Duodenal mucosa (tissue), 2 donors: Measurements from ENCODE around the gene TGFBR2.

Experiments
- H3K27ac ChIP-seq: one replicate; pipeline ENCODE4 v1.7.0; 2013; ENCODE audit warnings: low read depth, low read length
- H3K27me3 ChIP-seq, 2 donors: one replicate each; pipeline ENCODE4 v1.7.0; 2013; ENCODE audit warnings: low read length in 2 of 2, control low read depth in 1 of 2; ENCODE audit not compliant: insufficient read depth in 2 of 2, control insufficient read depth in 1 of 2
- H3K36me3 ChIP-seq, 2 donors: one replicate each; pipeline ENCODE4 v1.7.0; 2013; ENCODE audit warnings: low read length in 2 of 2, control low read depth in 1 of 2; ENCODE audit not compliant: insufficient read depth in 2 of 2, control insufficient read depth in 1 of 2
- H3K4me1 ChIP-seq, 2 donors: one replicate each; pipeline ENCODE4 v1.7.0; 2013; ENCODE audit warnings: low read length in 2 of 2, control low read depth in 1 of 2; ENCODE audit not compliant: insufficient read depth in 2 of 2, control insufficient read depth in 1 of 2
- H3K4me3 ChIP-seq, 2 donors: one replicate each; pipeline ENCODE4 v1.7.0; 2013; ENCODE audit warnings: low read length in 2 of 2, low read depth in 1 of 2
- H3K9ac ChIP-seq, 2 donors: one replicate each; pipeline ENCODE4 v1.7.0; 2013; ENCODE audit warnings: low read length in 2 of 2, low read depth in 1 of 2
- H3K9me3 ChIP-seq, 2 donors: one replicate each; pipeline ENCODE4 v1.7.0; 2013; ENCODE audit warnings: low read length in 2 of 2, control low read depth in 1 of 2; ENCODE audit not compliant: control insufficient read depth in 1 of 2

The TGFBR2 gene

GRCh38 chr3:30625541-30626438 is 19.4 kb downstream of the TGFBR2 start:
- Histone ChIP-seq H3K9ac (no peak overlapping the region), H3K4me3 (no peak overlapping the region), H3K27ac (peak overlapping the region; percentile 53), H3K27me3 (no peaks in the 10 kb centered on the region), H3K9me3 (no peaks in the 10 kb centered on the region), H3K36me3 (peaks cover 0 to 3% of the 10 kb centered on the region in 2 donors), H3K4me1 (peaks cover 64 to 77% of the 10 kb centered on the region in 2 donors)

DNA sequence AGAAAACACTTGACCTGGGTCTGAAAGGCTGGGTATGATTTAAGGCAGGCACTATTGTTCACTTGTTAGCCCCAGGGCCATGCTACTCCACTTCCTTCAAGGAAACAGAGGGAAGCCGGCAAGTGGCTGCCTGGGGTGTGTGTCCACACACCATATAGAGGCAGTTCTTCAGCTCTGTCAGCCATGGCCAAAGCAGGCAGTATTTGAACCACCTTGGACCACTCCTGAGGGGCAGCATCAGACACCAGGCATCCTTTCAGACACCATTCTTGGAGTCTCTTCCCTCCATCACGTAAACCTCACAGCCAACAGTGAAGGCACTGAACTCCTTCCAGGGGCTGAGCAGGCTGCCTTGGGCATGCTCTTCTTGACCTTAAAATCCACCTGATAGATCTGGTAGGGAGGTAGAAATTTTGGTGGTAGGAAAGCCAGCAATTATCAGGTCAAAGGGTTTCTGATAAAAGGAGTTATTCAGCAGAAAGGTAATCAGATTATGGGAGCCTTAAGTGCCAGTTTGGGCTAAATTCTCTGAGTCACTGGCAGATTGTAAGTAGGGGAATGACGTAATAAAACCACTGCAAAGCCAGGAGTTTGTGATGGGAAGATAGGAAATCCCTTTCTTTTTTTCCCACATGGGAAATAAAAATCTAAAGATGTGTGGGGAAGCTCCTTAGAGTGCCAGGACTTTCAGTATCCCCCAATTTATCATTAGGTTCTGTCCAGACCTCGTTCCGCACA is 20.2 kb downstream of the TGFBR2 start:
- Histone ChIP-seq H3K36me3 (peaks cover 0 to 3% of the 10 kb centered on the region in 2 donors), H3K27me3 (no peaks in the 10 kb centered on the region), H3K9me3 (no peaks in the 10 kb centered on the region), H3K9ac (no peak overlapping the region), H3K27ac (peak overlapping the region; percentile 53), H3K4me1 (peaks cover 59 to 80% of the 10 kb centered on the region in 2 donors), H3K4me3 (no peak overlapping the region)

GRCh38 chr3:30628205-30628900 is 22.0 kb downstream of the TGFBR2 start:
- peaks cover 0 to 3% of the 10 kb centered on the region in 2 donors for H3K36me3 ChIP-seq
- H3K27ac ChIP-seq, result no peak overlapping the region
- H3K27me3 ChIP-seq, result no peaks in the 10 kb centered on the region
- H3K9me3 ChIP-seq, result no peaks in the 10 kb centered on the region
- peaks cover 59 to 84% of the 10 kb centered on the region in 2 donors for H3K4me1 ChIP-seq
- peak overlapping the region in 1 of 2 donors; percentile 10 for H3K4me3 ChIP-seq
- peak overlapping the region in 1 of 2 donors; percentile 15 for H3K9ac ChIP-seq

- Histone ChIP-seq H3K4me1 (peaks cover 59 to 80% of the 10 kb centered on the region in 2 donors), H3K36me3 (peaks cover 0 to 2% of the 10 kb centered on the region in 2 donors), H3K9ac (peak overlapping the region in 1 of 2 donors; percentile 22), H3K4me3 (peak overlapping the region in 1 of 2 donors; percentile 10), H3K9me3 (no peaks in the 10 kb centered on the region), H3K27ac (no peak overlapping the region), H3K27me3 (no peaks in the 10 kb centered on the region)
Observed at GRCh38 chr3:30628901-30629590, 22.6 kb downstream of the TGFBR2 start.

DNA sequence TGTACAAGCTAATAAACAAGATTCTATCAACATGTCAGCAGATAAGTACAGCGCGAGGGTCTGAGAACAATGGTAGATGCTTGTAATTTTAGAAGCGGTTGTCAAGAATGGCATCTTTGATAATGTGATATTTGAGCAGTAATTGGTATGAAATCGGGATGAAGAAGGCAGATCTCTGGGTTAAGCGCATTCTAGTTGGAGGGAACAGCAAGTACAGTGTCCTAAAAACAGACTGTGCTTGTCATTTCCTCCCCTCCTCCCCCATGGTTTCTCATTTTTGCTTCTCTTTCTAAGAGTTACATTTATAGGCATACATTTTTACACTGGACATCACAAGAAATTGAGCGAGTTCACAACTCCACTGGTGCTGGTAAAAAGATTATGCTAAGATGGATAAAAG is 23.3 kb downstream of the TGFBR2 start:
- H3K27ac ChIP-seq, result no peak overlapping the region
- peak overlapping the region in 1 of 2 donors; percentile 22 for H3K9ac ChIP-seq
- H3K36me3 ChIP-seq, result no peaks in the 10 kb centered on the region
- no peaks in the 10 kb centered on the region for H3K9me3 ChIP-seq
- H3K4me3 ChIP-seq, result no peak overlapping the region
- H3K27me3 ChIP-seq, result no peaks in the 10 kb centered on the region
- peaks cover 61 to 81% of the 10 kb centered on the region in 2 donors for H3K4me1 ChIP-seq

DNA sequence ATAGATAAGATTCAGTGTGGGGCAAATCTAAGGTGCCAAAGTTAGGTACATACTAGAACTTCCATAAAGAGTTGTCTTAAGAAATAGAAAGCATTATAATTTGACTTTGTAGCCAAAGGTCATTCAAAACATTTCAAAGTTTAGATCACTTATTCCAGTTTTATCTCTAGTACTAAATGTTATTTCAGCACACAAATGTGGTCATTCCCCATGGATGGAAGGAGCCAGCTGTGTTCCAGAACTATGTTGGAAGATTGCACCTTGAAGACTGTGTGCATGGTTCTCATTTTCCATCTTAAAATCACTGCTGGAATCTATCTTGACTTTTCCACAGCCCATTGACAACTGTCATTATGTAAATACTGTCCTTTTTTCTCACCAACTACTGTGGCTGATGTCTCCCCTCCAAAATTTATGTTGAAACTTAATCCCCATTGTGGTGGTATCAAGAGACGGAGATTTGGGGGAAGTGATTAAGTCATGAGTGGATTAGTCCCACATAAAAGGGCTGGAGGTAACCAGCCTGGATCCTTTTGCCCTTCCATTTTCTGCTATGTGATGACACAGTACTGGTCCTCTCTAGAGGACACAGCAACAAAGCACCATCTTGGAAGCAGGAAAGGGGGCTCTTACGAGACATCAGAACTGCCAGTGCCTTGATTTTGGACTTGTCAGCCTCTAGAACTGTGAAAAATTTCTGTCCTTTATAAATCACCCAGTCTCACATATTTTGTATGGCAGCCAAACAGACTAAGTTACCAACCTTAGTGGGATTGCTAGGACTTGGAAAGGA is 24.0 kb downstream of the TGFBR2 start:
- H3K36me3 ChIP-seq, result no peaks in the 10 kb centered on the region
- no peaks in the 10 kb centered on the region for H3K9me3 ChIP-seq
- no peak overlapping the region for H3K27ac ChIP-seq
- H3K9ac ChIP-seq, result no peak overlapping the region
- no peaks in the 10 kb centered on the region for H3K27me3 ChIP-seq
- H3K4me1 ChIP-seq, result peaks cover 61 to 83% of the 10 kb centered on the region in 2 donors
- no peak overlapping the region for H3K4me3 ChIP-seq

GRCh38 chr3:30631243-30631904 is 25.0 kb downstream of the TGFBR2 start:
- H3K4me1 ChIP-seq, result peaks cover 52 to 83% of the 10 kb centered on the region in 2 donors
- H3K27ac ChIP-seq, result no peak overlapping the region
- H3K36me3 ChIP-seq, result no peaks in the 10 kb centered on the region
- H3K4me3 ChIP-seq, result no peak overlapping the region
- H3K27me3 ChIP-seq, result no peaks in the 10 kb centered on the region
- H3K9me3 ChIP-seq, result no peaks in the 10 kb centered on the region
- H3K9ac ChIP-seq, result no peak overlapping the region

DNA sequence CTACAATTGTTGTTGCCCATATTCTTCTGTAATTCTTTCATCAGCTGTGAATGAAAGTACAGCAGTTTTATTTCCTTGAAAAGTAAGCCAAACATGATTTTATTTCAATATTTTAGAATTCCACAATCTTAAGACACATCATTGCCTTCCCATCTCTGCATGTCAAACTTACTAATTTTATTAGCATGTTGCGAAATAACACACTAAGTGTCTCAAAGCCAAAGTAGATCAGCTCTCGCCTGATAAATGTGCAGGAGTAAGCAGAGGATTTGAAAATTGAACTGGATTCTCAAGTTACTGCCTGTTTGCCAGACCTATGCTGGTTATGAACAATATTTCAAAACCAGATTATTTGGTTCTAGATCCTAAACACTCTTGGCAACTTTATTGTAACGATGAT is 25.7 kb downstream of the TGFBR2 start:
- no peaks in the 10 kb centered on the region for H3K27me3 ChIP-seq
- H3K9ac ChIP-seq, result no peak overlapping the region
- no peaks in the 10 kb centered on the region for H3K36me3 ChIP-seq
- no peak overlapping the region for H3K4me3 ChIP-seq
- H3K27ac ChIP-seq, result no peak overlapping the region
- H3K4me1 ChIP-seq, result peaks cover 45 to 81% of the 10 kb centered on the region in 2 donors
- no peaks in the 10 kb centered on the region for H3K9me3 ChIP-seq

GRCh38 chr3:30632521-30632920 is 26.1 kb downstream of the TGFBR2 start:
- Histone ChIP-seq H3K9ac (no peak overlapping the region), H3K4me1 (peaks cover 41 to 81% of the 10 kb centered on the region in 2 donors), H3K4me3 (no peak overlapping the region), H3K9me3 (no peaks in the 10 kb centered on the region), H3K27me3 (no peaks in the 10 kb centered on the region), H3K27ac (peak overlapping the region; percentile 37), H3K36me3 (no peaks in the 10 kb centered on the region)
